A204.1 (cell line): Measurements from ENCODE around the gene BRD3.
"Not testable (repeated sequence)": the region's sequence is repeated elsewhere in the genome, so short reads cannot be mapped to it uniquely, and the experiment has no call there.

Source experiments
- FAIRE-seq: peaks from 2 replicates; lab custom pipeline; 2012; peaks lifted over from hg19 to GRCh38; lab: Jason Lieb, UNC

The BRD3 gene

GRCh38 chr9:133991214-133991921, 76.5 kb downstream of the BRD3 start:
- no peak for FAIRE-seq

GRCh38 chr9:133990366-133991213, 77.2 kb downstream of the BRD3 start:
- FAIRE-seq, result no peak

GRCh38 chr9:133989625-133990365, 78.0 kb downstream of the BRD3 start:
- FAIRE-seq, result no peak

- FAIRE-seq, result not testable (repeated sequence)
Observed at GRCh38 chr9:133988771-133989170, 79.1 kb downstream of the BRD3 start.

GRCh38 chr9:133987946-133988665, 79.7 kb downstream of the BRD3 start:
- FAIRE-seq, result no peak

- no peak for FAIRE-seq
Observed at GRCh38 chr9:133987446-133987788, 80.4 kb downstream of the BRD3 start.

GRCh38 chr9:133986774-133987445, 80.9 kb downstream of the BRD3 start:
- no peak for FAIRE-seq

- no peak for FAIRE-seq
Observed at GRCh38 chr9:133986061-133986460, 81.8 kb downstream of the BRD3 start.

- FAIRE-seq, result no peak
Observed at GRCh38 chr9:133982971-133983720, 84.7 kb downstream of the BRD3 start.

- FAIRE-seq, result no peak
Observed at GRCh38 chr9:133981958-133982681, 85.7 kb downstream of the BRD3 start.

GRCh38 chr9:133981589-133981957, 86.3 kb downstream of the BRD3 start:
- FAIRE-seq, result no peak

- FAIRE-seq, result no peak
Observed at GRCh38 chr9:133980864-133981588, 86.8 kb downstream of the BRD3 start.
